Duodenal mucosa (tissue), 2 donors: ENCODE measurements around the gene EDNRA.

Source experiments
- H3K27ac ChIP-seq: one replicate; pipeline ENCODE4 v1.7.0; 2013; ENCODE audit warnings: low read depth, low read length
- H3K27me3 ChIP-seq, 2 donors: one replicate each; pipeline ENCODE4 v1.7.0; 2013; ENCODE audit warnings: low read length in 2 of 2, control low read depth in 1 of 2; ENCODE audit not compliant: insufficient read depth in 2 of 2, control insufficient read depth in 1 of 2
- H3K36me3 ChIP-seq, 2 donors: one replicate each; pipeline ENCODE4 v1.7.0; 2013; ENCODE audit warnings: low read length in 2 of 2, control low read depth in 1 of 2; ENCODE audit not compliant: insufficient read depth in 2 of 2, control insufficient read depth in 1 of 2
- H3K4me1 ChIP-seq, 2 donors: one replicate each; pipeline ENCODE4 v1.7.0; 2013; ENCODE audit warnings: low read length in 2 of 2, control low read depth in 1 of 2; ENCODE audit not compliant: insufficient read depth in 2 of 2, control insufficient read depth in 1 of 2
- H3K4me3 ChIP-seq, 2 donors: one replicate each; pipeline ENCODE4 v1.7.0; 2013; ENCODE audit warnings: low read length in 2 of 2, low read depth in 1 of 2
- H3K9ac ChIP-seq, 2 donors: one replicate each; pipeline ENCODE4 v1.7.0; 2013; ENCODE audit warnings: low read length in 2 of 2, low read depth in 1 of 2
- H3K9me3 ChIP-seq, 2 donors: one replicate each; pipeline ENCODE4 v1.7.0; 2013; ENCODE audit warnings: low read length in 2 of 2, control low read depth in 1 of 2; ENCODE audit not compliant: control insufficient read depth in 1 of 2

The EDNRA gene

GRCh38 chr4:147493307-147493706, 12.4 kb downstream of the EDNRA start:
- Histone ChIP-seq H3K27ac (no peak overlapping the region), H3K4me3 (no peak overlapping the region), H3K36me3 (no peaks in the 10 kb centered on the region), H3K9me3 (no peaks in the 10 kb centered on the region), H3K27me3 (no peaks in the 10 kb centered on the region), H3K4me1 (no peaks in the 10 kb centered on the region), H3K9ac (no peak overlapping the region)

- no peaks in the 10 kb centered on the region for H3K4me1 ChIP-seq
- H3K27ac ChIP-seq = no peak overlapping the region
- H3K9ac ChIP-seq = no peak overlapping the region
Measured at GRCh38 chr4:147494301-147494700, 13.4 kb downstream of the EDNRA start.

DNA sequence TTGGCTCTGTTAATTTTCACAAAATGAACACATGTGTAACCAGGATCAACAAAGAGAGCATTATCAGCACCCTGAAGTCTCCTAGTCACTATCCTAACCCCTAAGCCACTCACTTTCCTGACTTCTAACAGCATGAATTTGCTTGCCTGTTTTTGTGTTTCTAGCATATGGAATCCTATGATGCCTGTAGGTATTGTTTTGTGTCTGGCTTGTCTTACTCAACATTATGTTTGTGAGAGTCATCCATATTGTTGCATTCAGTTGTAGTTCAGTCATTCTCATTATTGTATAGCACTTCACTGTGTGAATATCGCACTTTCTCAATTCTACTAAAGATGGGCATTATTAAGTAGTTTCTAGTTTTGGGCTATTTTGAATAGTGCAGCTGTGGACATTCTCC, 15.6 kb downstream of the EDNRA start:
- Histone ChIP-seq H3K9me3 (no peaks in the 10 kb centered on the region), H3K27me3 (no peaks in the 10 kb centered on the region), H3K4me3 (no peak overlapping the region), H3K36me3 (no peaks in the 10 kb centered on the region), H3K27ac (no peak overlapping the region), H3K9ac (no peak overlapping the region), H3K4me1 (no peaks in the 10 kb centered on the region)

More at GRCh38 chr4:147494301-147494700, 13.4 kb downstream of the EDNRA start:
- Histone ChIP-seq H3K36me3 (no peaks in the 10 kb centered on the region), H3K4me3 (no peak overlapping the region), H3K27me3 (no peaks in the 10 kb centered on the region), H3K9me3 (no peaks in the 10 kb centered on the region)

DNA sequence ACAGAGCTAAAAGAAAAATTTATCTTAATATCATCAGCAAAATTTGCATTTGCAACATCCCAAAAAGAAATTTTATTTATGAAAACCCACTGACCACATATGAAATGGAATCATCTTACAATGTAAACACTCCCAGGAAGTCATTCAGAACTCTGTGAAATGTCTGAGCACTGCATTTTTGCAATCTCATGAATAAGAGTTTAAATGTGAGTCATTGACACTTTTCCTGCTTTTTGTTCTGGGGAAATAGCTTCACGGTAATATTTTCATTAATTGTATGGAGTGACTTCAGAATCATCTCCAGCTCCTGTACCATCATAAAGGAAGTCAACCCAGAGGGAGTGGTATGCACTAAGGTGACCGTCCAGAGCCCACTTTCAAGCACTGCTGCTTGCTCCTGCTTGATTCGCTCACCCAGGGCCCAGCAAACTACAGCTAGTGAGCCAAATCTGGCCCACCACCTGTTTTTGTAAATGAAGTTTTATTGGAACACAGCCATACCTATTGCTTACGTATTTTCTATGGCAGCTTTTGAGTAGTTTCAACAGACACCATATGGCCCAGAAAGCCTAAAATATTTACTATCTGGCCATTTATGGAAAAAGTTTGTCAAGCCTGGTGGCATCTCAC, 17.2 kb downstream of the EDNRA start:
- Histone ChIP-seq H3K9ac (no peak overlapping the region), H3K4me1 (no peaks in the 10 kb centered on the region), H3K9me3 (no peaks in the 10 kb centered on the region), H3K27me3 (no peaks in the 10 kb centered on the region), H3K4me3 (no peak overlapping the region), H3K36me3 (no peaks in the 10 kb centered on the region), H3K27ac (no peak overlapping the region)

- Histone ChIP-seq H3K36me3 (no peaks in the 10 kb centered on the region), H3K27me3 (no peaks in the 10 kb centered on the region), H3K27ac (no peak overlapping the region), H3K4me3 (no peak overlapping the region), H3K4me1 (no peaks in the 10 kb centered on the region), H3K9ac (no peak overlapping the region), H3K9me3 (no peaks in the 10 kb centered on the region)
Measured at GRCh38 chr4:147508346-147508745, 27.4 kb downstream of the EDNRA start.

GRCh38 chr4:147509386-147509785, 28.5 kb downstream of the EDNRA start:
- no peak overlapping the region for H3K4me3 ChIP-seq
- H3K9ac ChIP-seq = no peak overlapping the region
- no peaks in the 10 kb centered on the region for H3K36me3 ChIP-seq
- no peaks in the 10 kb centered on the region for H3K4me1 ChIP-seq
- H3K9me3 ChIP-seq = no peaks in the 10 kb centered on the region
- no peak overlapping the region for H3K27ac ChIP-seq
- no peaks in the 10 kb centered on the region for H3K27me3 ChIP-seq

DNA sequence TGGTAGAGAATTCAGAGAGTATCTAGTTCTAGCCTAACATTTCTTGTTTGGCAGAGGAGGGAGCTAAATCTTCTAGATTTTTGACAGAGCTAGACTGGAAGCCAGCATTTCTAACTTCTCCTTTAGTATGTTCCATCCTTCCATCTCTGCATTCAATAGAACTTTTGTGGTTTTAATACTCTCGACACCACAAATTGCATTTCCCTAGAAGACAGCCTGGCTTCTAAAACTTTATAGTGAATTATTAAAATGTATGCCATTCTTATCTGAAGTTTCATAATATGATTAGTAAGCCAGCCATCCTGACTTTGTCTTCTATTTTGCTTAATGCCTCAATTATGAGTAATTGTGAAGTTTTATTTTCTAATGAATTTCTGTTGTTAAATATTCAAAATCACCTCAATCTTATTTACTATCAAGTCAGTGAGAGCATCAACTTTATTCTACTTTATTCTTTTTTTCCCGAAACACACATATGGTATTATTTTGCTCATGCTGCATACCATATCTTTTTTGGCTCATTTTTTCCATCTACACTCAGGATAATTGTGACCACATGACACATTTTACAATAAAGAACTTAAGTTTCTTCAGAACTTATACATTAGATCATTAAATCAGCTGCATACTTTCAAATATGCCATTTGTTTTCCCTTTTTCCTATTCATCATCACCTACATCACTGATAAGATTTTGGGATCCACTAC, 30.2 kb downstream of the EDNRA start:
- no peak overlapping the region for H3K27ac ChIP-seq
- H3K27me3 ChIP-seq = no peaks in the 10 kb centered on the region
- H3K9me3 ChIP-seq = no peaks in the 10 kb centered on the region
- no peak overlapping the region for H3K9ac ChIP-seq
- H3K36me3 ChIP-seq = no peaks in the 10 kb centered on the region
- H3K4me1 ChIP-seq = no peaks in the 10 kb centered on the region
- no peak overlapping the region for H3K4me3 ChIP-seq

DNA sequence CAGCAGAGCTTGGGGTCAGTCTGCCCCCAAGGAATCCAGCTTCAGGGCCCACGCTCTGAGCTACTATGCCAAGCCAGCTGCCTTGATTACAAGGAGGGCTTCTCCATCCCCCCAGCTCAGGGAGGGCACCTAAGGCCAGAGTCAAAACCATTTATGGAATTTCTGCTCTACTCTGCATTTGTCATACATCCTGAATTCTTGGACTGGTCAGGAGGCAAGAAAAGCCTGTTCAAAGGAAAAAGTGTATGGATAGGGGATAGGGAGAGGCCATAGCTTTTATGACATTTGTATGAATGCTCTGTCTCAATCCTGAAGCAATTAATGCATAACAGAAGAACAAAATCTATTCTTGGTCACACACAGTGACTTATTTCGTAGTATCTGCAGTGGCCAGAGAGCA, 32.2 kb downstream of the EDNRA start:
- Histone ChIP-seq H3K4me1 (no peaks in the 10 kb centered on the region), H3K9ac (no peak overlapping the region), H3K4me3 (no peak overlapping the region), H3K27me3 (no peaks in the 10 kb centered on the region), H3K36me3 (no peaks in the 10 kb centered on the region), H3K27ac (no peak overlapping the region), H3K9me3 (no peaks in the 10 kb centered on the region)

- no peaks in the 10 kb centered on the region for H3K27me3 ChIP-seq
- H3K36me3 ChIP-seq = no peaks in the 10 kb centered on the region
- no peak overlapping the region for H3K9ac ChIP-seq
- H3K9me3 ChIP-seq = no peaks in the 10 kb centered on the region
- no peak overlapping the region for H3K4me3 ChIP-seq
- no peak overlapping the region for H3K27ac ChIP-seq
- H3K4me1 ChIP-seq = no peaks in the 10 kb centered on the region
Measured at GRCh38 chr4:147513952-147514351, 33.1 kb downstream of the EDNRA start.

DNA sequence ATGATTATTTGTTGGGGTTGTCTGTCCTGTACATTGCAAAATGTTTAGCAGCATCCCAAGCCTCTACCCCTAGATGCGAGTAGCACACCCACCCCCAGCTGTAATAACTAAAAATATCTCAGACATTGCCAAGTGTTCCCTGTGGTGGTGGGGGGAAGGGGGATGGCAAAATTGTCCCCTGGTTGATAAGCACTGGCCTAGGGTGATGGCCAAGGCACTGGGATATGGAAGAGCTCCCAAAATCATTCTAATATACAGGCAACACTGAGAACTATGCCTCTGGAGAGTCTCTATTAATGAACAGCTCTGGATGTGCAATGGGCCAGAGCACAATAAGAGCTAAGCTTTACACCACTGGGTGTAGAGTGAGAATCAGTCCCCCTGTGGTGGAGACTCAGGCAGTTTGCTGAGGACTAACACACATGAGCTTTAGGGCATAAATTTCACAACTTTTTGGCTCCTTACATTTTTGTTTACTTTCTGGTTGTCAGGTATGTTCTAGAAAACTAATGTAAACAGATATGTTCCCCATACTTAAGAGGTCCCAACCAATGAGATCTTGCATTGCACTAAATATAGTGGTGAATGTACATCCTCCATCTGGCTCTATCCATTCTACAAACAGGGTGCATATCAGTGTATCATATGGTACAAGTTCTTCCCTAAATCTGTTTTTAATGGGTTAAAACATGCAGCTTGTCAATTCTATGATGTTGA, 34.5 kb downstream of the EDNRA start:
- Histone ChIP-seq H3K9ac (no peak overlapping the region), H3K27ac (no peak overlapping the region)

More for the DNA sequence above, 34.5 kb downstream of the EDNRA start:
- Histone ChIP-seq H3K4me3 (no peak overlapping the region), H3K9me3 (no peaks in the 10 kb centered on the region), H3K27me3 (no peaks in the 10 kb centered on the region), H3K36me3 (no peaks in the 10 kb centered on the region), H3K4me1 (no peaks in the 10 kb centered on the region)
